Measurements from ENCODE around the gene NOS1AP.

GRCh38 chr1:162380061-162380846 lies 310.8 kb downstream of the NOS1AP start:
- TF ChIP-seq EP300 (IDR thresholded peaks at IDR 0.05; ENCODE audit: low read depth): no peak
- no peak for TF ChIP-seq CTCF (IDR thresholded peaks at IDR 0.05)
- no peak for TF ChIP-seq POLR2A (IDR thresholded peaks at IDR 0.05)
- TF ChIP-seq POLR2AphosphoS5 (IDR thresholded peaks at IDR 0.05): no peak

Data from transverse colon (tissue), 4 donors.